MM.1S (cell line): Measurements from ENCODE around the gene PHF19.

ENCODE experiments used
- DNase-seq: peaks from one replicate; pipeline ENCODE4 v3.0.0-alpha.2; 2015
- H2AFZ ChIP-seq: fragments of 300-600 bp; sonication (generic); 2 replicates; pipeline ENCODE4 v1.6.0; 2016; ENCODE audit warnings: antibody characterized with exemption, low read length
- H3F3A ChIP-seq: fragments of 300-600 bp; sonication (generic); 2 replicates; pipeline ENCODE4 v1.6.1; 2016; ENCODE audit warnings: mild to moderate bottlenecking, antibody characterized with exemption, low read length, moderate library complexity, mixed read lengths; ENCODE audit not compliant: insufficient read depth
- H3K27ac ChIP-seq: fragments of 300-600 bp; sonication (generic); 2 replicates; pipeline ENCODE4 v1.5.1; 2016; ENCODE audit warnings: mild to moderate bottlenecking, low read length
- H3K27me3 ChIP-seq: fragments of 300-600 bp; sonication (generic); replicated peaks from 2 replicates; pipeline ENCODE4 v1.6.0; 2016; ENCODE audit warnings: low read length; ENCODE audit not compliant: insufficient read depth
- H3K36me3 ChIP-seq: fragments of 300-600 bp; sonication (generic); replicated peaks from 2 replicates; pipeline ENCODE4 v1.6.1; 2016; ENCODE audit warnings: mild to moderate bottlenecking, low read length, mixed read lengths; ENCODE audit not compliant: insufficient read depth
- H3K4me1 ChIP-seq: fragments of 300-600 bp; sonication (generic); 2 replicates; pipeline ENCODE4 v1.6.1; 2016; ENCODE audit warnings: low read length, mixed read lengths
- H3K4me2 ChIP-seq: fragments of 300-600 bp; sonication (generic); 2 replicates; pipeline ENCODE4 v1.6.0; 2016; ENCODE audit warnings: low read depth, low read length
- H3K4me3 ChIP-seq: fragments of 300-600 bp; sonication (generic); 2 replicates; pipeline ENCODE4 v1.5.1; 2016; ENCODE audit warnings: low read length, mixed read lengths
- H3K79me2 ChIP-seq: fragments of 300-600 bp; sonication (generic); 2 replicates; pipeline ENCODE4 v1.6.1; 2016; ENCODE audit warnings: mixed run types, low read length, mixed read lengths
- H3K9ac ChIP-seq: fragments of 300-600 bp; sonication (generic); 2 replicates; pipeline ENCODE4 v1.6.1; 2016; ENCODE audit warnings: low read length, mixed read lengths
- H3K9me2 ChIP-seq: fragments of 300-600 bp; sonication (generic); replicated peaks from 2 replicates; pipeline ENCODE4 v1.6.1; 2016; ENCODE audit warnings: mild to moderate bottlenecking, low read length, mixed read lengths; ENCODE audit not compliant: insufficient read depth
- H3K9me3 ChIP-seq: fragments of 300-600 bp; sonication (generic); replicated peaks from 2 replicates; pipeline ENCODE4 v1.6.1; 2016; ENCODE audit warnings: mild to moderate bottlenecking, low read length, mixed read lengths; ENCODE audit not compliant: insufficient read depth
- H4K20me1 ChIP-seq: fragments of 300-600 bp; sonication (generic); 2 replicates; pipeline ENCODE4 v1.6.1; 2016; ENCODE audit warnings: mild to moderate bottlenecking, low read length, moderate library complexity, mixed read lengths; ENCODE audit not compliant: insufficient read depth
- CTCF ChIP-seq: fragments of 300-600 bp; sonication (generic); IDR thresholded peaks from 2 replicates; pipeline ENCODE4 v1.5.1; 2016; ENCODE audit warnings: antibody characterized with exemption, low read length, mixed read lengths
- EZH2 ChIP-seq: fragments of 300-600 bp; sonication (generic); optimal IDR thresholded peaks from 2 replicates; pipeline ENCODE3; 2017; ENCODE audit warnings: low read depth, mild to moderate bottlenecking, antibody characterized with exemption, low read length, mixed read lengths
- EZH2phosphoT487 ChIP-seq: fragments of 300-600 bp; sonication (generic); IDR thresholded peaks from 2 replicates; pipeline ENCODE4 v1.6.1; 2018; ENCODE audit warnings: antibody characterized with exemption, low read length

Gene PHF19

GRCh38 chr9:120808931-120809330 lies 68.1 kb downstream of the PHF19 start:
- no peaks in the 10 kb centered on the region for H3K79me2 ChIP-seq
- no peaks in the 10 kb centered on the region for H3K9me3 ChIP-seq
- H3K4me2 ChIP-seq, result no peak overlapping the region
- H3K4me3 ChIP-seq, result no peak overlapping the region
- no peak overlapping the region for H3K9ac ChIP-seq
- H3F3A ChIP-seq, result no peaks in the 10 kb centered on the region
- no peak for TF ChIP-seq EZH2phosphoT487
- H4K20me1 ChIP-seq, result no peaks in the 10 kb centered on the region
- DNase-seq, result no peak
- H3K27me3 ChIP-seq, result no peaks in the 10 kb centered on the region
- no peak overlapping the region for H3K27ac ChIP-seq
- no peaks in the 10 kb centered on the region for H3K36me3 ChIP-seq
- no peak overlapping the region for H2AFZ ChIP-seq
- H3K9me2 ChIP-seq, result no peaks in the 10 kb centered on the region
- H3K4me1 ChIP-seq, result no peaks in the 10 kb centered on the region

GRCh38 chr9:120807607-120808379 lies 69.2 kb downstream of the PHF19 start:
- Histone ChIP-seq H2AFZ (no peak overlapping the region), H3K9ac (no peak overlapping the region), H3K4me3 (no peak overlapping the region), H3K79me2 (no peaks in the 10 kb centered on the region), H3K9me3 (no peaks in the 10 kb centered on the region), H3F3A (no peaks in the 10 kb centered on the region), H4K20me1 (no peaks in the 10 kb centered on the region), H3K27me3 (no peaks in the 10 kb centered on the region), H3K36me3 (no peaks in the 10 kb centered on the region), H3K4me1 (no peaks in the 10 kb centered on the region), H3K27ac (no peak overlapping the region), H3K9me2 (no peaks in the 10 kb centered on the region), H3K4me2 (no peak overlapping the region)
- TF ChIP-seq EZH2 (no peak), CTCF (no peak), EZH2phosphoT487 (no peak)
- no peak for DNase-seq
